GM19395 (cell line): ENCODE measurements around the gene PRKG1.

Experiments
- ATAC-seq: cut with Tn5 transposase; IDR thresholded peaks from one replicate; pipeline ENCODE4 v1.9.1; 2021; ENCODE audit warnings: mild to moderate bottlenecking, moderate library complexity; ENCODE audit not compliant: unreplicated experiment

PRKG1 gene

DNA sequence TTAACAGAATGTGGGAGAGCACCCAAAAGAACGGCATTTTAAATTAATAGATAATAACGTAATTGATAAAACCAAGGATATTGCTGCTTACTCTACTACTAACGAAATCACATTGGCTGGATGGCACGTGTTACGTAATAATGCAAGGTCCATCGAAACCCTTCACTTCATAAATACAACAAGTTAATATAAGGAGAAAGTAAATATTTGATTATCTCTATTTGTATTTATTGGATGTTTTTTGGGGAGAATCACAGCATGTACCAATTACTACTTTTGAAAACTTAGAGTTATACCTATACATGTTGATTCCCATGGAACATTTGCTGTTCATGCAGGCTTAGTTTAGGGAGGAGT lies 1.6 kb downstream of the PRKG1 start:
- ATAC-seq, result no peak

DNA sequence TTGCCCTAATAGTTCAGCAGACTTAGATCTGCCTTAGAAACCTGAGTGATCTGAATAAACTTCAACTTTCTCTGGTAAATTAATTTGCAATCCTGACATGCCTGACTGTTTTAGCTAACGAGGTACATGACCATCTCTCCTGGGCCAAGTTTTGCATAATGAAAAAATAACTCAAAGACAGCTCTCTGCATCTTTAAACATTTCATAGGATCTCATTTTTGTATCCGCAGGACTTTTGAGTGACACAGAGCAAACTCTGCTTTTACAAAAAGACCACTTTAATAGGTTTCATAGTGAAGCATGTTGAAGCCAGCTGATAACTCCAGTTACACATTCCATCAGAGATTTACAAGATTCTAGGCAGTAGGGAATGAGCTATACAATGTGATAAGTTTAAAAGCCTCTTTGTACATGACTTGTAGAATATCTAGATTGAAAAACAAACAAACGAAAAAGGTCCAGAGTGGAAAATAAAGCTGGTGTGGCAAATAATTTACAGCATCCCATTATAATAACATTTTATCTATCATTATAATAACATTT lies 2.1 kb downstream of the PRKG1 start:
- no peak for ATAC-seq

DNA sequence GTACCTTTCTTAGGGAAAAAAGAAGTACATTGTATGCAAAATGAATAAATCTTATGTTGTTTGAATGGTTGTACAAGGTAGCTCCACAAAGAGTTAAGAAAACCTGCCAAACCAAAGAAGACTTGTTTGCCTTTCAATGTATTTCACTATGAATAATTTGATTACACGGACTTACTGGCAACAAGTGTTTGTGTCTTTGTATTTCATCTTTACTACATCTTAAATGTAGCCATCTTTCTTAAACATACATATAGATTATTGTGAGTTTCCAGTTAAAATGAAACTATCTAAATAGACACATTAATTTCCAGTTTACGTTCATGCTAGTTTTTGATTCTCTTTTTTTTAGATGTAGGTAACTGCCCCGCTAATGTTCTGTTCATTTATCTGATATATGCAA lies 2.8 kb downstream of the PRKG1 start:
- no peak for ATAC-seq

DNA sequence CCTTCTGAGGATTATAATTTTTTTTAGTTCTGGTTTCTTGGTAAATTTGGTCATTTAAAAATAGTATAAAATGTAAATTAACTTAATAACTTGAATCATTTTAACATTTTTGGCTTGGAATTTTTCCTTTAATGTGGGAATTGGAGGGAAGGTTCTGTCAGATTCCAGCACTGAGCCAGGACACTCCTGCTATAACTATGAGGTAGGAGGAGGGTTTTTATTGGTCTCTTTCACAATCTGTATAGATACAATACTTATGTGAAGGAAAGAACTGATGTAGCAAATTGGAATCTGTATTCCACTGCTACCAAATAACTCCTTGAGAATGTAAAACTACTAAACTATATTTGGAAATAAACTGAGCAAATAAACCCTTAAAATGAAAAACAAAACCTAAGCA lies 3.2 kb downstream of the PRKG1 start:
- ATAC-seq, result no peak

DNA sequence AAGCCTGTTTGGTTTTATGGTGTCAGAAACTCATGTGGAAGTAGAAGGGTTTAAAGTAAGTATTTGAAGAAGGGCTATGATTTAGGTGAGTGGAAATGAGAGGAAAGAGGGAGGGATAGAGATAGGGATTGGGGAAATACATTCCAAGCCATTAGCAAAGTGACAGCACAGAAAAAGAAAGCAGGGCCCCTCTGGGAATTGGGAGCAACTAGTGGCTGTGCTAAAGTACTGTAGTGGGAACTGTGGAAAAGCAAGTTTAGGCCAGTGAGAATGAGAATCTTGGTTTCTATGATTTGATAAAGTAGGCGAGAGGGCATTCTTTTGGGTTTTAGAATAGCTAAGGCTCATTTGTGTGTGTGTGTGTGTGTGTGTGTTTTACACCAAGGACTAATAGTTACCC lies 5.0 kb downstream of the PRKG1 start:
- ATAC-seq, result no peak

DNA sequence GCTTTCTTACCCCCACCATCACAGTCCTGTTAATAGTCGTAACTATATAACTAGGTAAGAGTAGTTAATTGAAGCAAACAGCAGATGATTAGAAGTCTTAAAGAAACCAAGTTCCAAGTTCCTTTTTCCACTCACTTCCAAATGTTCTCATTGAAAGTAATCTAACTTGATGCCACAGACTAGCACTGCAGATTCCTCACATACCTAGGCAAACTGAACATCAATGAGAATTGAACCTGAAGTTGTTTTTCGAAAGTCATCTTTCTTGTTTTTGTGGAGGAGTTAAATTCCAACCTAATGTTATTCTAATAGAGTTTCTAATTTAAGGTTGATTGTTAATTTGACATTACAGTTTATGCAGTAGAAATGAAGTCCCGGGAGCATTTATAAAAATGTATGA lies 5.5 kb downstream of the PRKG1 start:
- no peak for ATAC-seq

DNA sequence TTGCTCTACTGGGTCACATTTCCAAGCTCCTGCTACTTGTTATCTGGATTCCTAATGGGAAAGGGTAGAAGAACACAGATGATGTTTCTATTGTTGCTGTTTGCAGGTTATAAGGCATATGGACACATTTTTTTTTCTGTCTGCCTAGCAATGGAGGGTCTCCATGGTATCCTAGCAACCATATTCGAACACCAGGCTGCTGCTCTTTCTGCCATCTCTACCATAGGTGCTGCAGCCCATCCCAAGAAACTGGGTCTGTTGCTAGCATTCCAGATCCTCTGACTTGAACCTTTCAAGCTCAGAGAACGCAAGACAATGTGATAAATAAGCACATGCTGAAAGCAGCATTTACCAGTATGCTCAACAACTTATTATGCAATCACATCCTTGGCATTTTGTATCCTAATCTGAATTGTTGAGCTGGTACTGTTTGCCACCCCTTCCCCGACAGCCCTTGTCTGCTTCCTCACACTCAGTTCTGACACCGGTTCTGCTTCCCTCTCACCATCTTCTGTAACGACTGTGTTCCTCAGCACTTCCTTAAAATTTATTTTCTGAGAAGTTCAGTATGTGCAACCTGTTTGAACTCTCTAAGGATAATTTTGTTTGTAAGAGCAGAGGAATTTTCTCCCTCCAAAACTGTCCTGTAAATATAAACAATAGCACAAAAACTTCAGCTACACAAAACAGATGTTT lies 6.2 kb downstream of the PRKG1 start:
- ATAC-seq, result no peak

DNA sequence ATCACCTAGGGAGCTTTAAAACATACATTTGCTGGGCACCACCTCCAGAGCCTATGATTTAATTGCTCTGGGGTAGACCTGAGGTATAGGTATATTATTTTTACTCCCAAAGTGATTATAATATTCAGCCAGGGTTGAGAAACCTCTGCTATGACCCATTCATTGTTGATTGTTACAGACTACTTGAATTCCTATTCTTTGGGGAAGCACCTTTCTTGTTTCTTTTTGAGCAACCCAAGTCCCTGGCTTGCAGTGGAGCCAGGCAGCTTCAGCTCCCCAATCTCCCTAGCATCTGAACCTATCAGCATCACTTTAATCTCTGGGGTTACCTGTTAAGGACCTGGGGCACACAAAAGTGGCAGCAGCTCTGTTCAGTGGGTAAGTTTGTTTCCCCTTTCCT lies 8.6 kb downstream of the PRKG1 start:
- no peak for ATAC-seq

DNA sequence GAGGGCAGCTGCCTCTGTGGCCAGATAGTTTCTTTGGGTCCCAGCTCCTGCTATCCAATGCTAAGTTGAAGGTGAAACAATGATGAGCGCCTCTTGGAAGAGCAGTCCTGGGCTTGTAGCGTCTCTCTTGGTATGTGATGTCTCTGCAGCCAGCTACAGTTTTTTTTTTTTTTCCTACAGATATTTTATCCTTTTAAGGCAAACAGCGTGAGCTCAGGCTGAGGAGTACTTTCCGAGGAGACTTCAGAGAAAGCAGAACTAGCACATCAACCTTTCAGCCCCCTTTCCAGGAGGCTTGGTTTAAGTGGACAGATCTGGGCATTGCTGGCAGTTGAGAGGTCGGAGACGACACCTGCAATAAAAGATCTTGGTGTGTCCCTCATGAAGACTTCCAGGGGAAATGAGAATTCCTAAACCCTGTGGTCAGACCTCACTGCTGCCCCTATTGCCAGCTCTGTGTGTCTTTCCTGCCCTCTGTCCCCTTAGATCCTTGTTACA lies 9.1 kb downstream of the PRKG1 start:
- no peak for ATAC-seq

DNA sequence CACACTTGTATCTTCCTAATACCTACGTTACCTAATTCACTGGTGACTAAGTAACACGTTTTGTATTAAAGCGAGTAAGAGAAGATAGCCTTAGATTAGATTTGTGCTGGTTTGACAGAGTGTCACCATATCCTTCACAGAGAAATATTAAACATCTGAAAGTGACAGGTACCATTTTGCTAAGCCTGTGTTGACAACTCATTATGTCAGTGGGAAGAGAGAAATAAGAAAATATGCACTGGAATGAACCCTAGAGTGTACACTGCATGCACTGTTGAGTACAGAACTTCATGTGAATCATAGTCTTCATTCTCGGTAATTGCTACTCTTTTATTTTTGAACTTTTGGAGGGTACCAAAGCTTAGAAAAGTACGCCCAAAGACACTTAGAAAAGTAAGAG lies 10.9 kb downstream of the PRKG1 start:
- ATAC-seq, result no peak

DNA sequence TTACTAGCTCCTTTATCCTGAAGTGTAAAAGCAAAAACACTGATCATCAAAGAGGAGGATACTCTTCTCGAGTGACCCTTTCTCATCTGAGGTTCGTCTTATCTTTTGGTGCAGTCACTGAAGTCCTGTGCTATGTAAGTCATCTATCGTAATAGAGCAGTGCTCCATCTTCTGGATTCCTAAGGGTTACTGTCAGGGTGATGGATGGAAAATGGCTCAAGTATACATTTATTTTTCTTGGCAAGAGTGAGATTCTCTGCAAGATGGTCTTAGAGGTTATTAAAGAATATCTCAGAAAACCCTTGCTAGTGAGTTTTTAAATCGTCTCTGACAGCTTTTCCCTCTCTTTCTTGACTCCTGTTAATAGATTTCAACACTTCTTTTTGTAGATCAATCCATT lies 12.4 kb downstream of the PRKG1 start:
- no peak for ATAC-seq

DNA sequence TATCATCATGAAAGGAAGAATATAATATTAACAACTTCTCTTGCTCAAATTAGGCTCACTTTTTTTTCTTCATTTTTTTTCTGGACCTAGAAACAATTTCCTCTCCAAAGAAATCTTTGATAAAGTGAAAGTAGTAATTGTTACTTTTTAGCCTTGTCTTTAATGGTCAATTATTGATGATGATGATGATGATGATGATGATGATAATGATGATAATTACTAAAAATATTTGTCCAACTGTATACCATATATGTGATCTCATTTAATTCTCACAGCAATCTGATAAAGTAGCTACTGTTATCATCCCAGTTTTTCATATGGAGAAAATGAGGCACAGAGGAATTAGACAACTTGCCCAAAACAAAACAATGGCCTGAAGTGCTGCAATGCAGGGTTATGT lies 12.8 kb downstream of the PRKG1 start:
- ATAC-seq, result no peak

DNA sequence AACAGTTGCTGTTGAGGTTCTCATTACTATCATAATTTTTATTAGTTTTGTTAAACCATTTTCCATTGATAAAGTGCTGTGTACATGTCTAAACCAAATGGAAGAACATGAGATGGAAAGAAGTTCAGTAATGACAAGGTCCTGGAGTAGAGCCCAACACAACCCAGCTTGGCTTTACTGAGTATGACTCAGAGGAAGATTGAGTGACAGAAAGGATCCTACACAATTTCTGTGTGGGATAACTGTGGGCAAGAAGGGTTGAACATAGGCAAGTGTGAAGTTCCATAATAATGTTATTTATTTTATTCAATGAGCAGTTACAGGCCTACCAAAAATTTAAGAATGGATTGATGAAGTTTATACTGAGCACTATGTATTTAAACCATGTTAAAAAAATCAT lies 15.9 kb downstream of the PRKG1 start:
- ATAC-seq, result no peak

DNA sequence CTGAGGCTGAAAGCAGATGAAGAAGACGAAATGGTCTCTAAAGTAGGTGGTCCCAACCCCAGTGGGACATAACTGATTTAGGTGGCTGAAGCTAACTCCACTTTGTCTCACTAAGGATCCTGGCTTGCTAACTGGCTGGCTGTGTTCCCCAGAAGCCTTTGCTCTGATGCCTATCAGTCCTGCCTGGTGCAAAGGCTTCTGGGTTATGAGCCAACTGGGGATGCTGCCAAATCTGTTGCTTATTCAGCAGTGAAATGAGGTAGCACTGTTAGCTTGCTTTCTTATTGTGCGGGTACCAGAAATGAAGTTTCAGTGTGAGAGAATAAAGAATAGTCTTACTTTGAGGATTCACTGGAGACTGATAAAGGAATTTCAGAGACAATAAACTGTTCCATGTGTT lies 18.1 kb downstream of the PRKG1 start:
- no peak for ATAC-seq

DNA sequence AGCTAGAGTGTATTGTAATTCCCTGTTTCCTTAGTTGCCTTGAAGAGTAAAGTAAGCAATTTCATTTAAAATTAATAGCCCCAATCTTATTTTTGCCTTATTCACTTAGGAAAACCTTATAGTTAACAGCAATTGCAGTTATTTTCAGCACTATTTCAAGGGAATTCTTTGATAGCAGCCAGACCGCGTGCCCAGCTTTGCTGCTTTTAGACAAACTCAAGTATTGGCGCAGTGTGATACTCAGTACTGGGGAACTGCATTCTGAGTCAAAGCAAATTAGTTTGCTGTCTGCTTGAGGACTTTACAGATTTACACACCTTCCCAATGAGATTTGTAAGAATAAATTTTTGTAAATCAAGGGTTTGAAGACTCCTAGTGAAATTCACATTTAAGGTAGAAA lies 21.2 kb downstream of the PRKG1 start:
- no peak for ATAC-seq

DNA sequence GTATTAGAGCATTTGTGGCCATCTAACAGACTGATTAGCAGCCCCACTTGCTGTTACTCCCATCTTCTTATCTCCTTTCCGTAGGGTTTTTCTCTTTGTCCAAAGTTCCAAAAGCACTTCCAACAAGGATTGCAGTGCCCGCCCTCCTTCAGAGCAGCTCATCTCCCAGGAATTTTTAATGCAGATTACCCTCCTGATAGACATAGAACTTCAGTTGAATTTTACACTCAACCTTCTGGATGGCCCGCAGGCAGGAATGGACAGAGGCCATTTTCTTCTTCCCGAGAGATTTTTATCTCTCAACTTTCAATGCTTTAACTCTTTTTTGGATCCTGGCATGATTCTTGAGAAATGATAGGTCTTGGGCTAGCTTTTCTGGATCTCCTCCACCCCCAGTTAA lies 23.3 kb downstream of the PRKG1 start:
- ATAC-seq, result no peak

DNA sequence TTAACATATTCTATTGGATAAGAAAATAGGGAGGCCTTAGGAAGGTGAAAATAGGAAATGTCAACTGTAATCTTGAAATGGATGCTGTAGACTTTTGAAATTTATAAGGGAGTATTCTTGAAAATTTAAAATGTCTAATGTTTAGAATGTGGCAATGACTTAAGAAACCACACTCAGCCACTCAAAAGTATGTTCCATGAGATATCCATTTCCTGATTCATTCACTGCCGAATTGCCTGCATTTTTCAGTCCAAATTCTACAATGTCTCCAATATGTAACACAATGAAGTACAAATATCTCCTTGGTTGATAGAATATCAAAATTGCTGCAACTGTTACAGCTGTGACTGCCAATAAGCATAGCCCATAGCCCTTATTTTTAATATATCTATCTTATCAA lies 25.9 kb downstream of the PRKG1 start:
- ATAC-seq, result no peak

DNA sequence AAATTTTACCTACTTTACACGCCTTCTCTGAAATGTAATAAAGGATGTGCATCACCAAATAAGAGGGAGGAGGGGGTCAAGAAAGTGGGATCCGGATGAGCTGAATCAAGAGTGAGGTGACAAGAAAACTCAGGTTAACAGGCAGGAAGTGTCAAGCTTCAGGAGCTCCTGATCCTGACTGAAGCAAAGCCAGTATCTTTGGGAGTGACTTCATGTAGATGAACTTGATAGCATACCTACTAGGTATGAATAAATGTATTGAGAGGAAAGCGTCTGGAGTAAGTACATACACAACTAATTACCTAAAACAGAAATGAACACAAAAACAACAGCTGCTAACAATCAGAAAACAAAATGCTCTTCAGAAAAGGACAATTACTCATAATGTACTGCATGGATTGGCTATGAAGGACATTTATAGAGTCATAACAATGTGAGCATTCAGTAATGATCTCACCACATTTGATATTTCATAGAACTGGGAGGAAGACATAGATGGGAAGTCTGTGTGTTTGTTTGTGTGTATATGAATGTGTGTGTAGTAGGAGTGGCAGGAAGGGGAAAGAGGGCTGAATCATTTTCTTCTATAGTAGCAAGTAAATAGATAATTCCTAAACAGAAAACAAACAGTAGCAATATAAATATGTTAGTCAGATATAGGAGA lies 29.4 kb downstream of the PRKG1 start:
- ATAC-seq, result no peak

DNA sequence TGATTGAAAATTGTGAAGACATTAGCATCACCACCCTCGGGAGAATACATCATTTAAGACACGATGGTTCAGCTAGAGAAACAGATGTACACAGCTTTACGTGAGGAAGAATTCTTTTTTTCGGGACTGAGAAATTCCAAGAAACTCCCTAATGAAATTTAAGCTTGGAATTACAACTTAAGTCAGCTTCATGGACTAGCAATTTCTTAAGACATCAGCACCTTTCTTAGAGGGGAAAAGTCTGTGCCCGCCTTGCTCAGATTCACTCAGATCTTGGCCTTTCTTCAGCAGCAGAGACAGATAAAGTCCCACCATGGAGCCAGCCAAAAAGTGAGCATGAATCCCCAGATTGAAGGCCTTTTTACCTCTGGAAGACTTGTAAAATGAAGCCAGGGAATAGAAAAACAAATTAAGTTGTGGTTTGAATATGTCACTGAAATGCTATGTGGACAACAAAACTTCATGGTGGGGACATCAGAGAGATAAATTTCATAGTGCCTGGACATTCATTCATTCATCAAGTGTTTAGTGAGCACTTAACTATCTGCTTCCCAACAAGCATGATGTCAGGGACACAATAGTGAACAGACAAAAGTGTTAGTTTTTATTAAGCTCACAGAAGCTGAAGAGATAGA lies 32.1 kb downstream of the PRKG1 start:
- ATAC-seq, result no peak

DNA sequence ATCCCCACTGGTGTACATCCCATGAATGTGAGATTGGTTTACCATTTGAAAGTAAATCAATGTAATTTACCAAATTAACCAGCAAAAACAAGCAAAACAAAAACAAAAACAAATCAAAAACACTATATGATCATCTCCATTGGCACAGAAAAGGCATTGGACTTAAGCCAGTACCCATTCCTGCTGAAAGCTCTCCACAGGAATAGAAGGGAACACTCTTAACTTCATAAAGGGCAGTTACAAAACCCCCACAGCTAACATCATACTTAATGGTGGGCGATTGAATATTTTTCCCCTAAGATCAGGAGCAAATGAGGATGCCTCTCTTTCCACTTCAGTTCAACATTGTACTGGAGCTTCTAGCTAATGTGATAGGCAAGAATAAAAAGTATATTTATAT lies 34.1 kb downstream of the PRKG1 start:
- no peak for ATAC-seq

DNA sequence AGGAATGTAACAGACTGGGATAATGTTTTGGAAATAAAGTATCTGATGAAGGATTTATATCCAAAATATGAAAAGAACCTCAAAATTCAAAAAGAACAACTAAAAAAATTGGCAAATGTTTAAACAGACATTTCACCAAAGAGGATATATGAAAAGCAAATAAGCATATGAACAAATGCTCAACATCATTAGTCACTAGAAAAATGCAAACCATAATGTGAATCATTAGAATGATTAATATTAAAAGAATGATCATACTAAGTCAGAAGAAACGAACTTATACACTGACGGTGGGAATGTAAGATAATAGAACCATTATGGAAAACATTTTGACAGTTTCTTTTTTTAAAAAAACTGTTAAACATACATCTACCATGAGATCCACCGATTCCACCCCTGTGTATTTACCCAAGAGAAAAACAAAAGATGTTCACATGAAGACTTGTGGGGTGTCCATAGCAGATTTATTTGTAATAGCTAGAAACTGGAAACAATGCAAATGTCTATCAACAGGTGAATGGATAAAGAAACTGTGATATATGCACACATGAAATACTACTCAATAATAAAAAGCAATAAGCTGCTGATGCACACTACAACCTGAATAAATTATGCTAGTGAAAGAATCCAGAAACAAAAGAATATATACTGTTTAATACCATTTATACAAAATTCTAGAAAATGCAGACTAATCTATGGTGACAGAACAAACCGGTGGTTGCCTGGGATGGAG lies 35.7 kb downstream of the PRKG1 start:
- ATAC-seq, result no peak
